K562 (cell line): ENCODE measurements around the gene SORCS1.

ENCODE experiments used
- CTCF ChIP-seq, 3 experiments: IDR thresholded peaks in 2 of 3; conservative IDR thresholded peaks in 1 of 3; 2 replicates each; pipeline ENCODE4 v1.5.1; 2011 to 2012; ENCODE audit warnings: low read length in 3 of 3, mild to moderate bottlenecking in 3 of 3, control low read depth in 2 of 3, improper control_type of control experiment in 1 of 3, inconsistent platforms in 1 of 3, low read depth in 1 of 3, mixed read lengths in 1 of 3, moderate library complexity in 1 of 3; ENCODE audit not compliant: insufficient read depth in 2 of 3
- E2F4 ChIP-seq: sonication (generic); formaldehyde crosslinking; IDR thresholded peaks from 2 replicates; pipeline ENCODE4 v1.8.0; 2022; ENCODE audit warnings: mild to moderate bottlenecking, low read depth, missing genetic modification reagents
- EHMT2 ChIP-seq: fragments of 450-650 bp; IDR thresholded peaks from 2 replicates; pipeline ENCODE4 v1.6.1; 2018; ENCODE audit warnings: antibody characterized with exemption
- EZH2 ChIP-seq: IDR thresholded peaks from 2 replicates; pipeline ENCODE4 v1.6.1; 2012; ENCODE audit warnings: low read depth, mild to moderate bottlenecking, inconsistent platforms, low read length, borderline replicate concordance
- FOXK1 ChIP-seq: sonication (generic); formaldehyde crosslinking; IDR thresholded peaks from 2 replicates; pipeline ENCODE4 v1.8.0; 2022; ENCODE audit warnings: missing genetic modification reagents, mild to moderate bottlenecking, borderline replicate concordance
- GABPA ChIP-seq: fragments of 200-800 bp; sonication (Bioruptor generic); conservative IDR thresholded peaks from 2 replicates; pipeline ENCODE4 v1.6.1; 2016; ENCODE audit warnings: low read depth, missing genetic modification characterization, missing compliant biosample characterization
- HMGN3 ChIP-seq: IDR thresholded peaks from 2 replicates; pipeline ENCODE4 v1.6.1; 2011; ENCODE audit warnings: borderline replicate concordance, low read depth, mild to moderate bottlenecking, mixed read lengths, low read length; ENCODE audit not compliant: insufficient read length; ENCODE audit errors: extremely low read depth
- MYC ChIP-seq, 2 experiments: fragments of 250-450 bp in 1 of 2; sonication (Bioruptor Pico) in 1 of 2; IDR thresholded peaks; 2 replicates each; pipeline versions ENCODE4 v1.5.1 to v1.6.1; 2012 to 2021; ENCODE audit warnings: low read depth in 2 of 2, borderline replicate concordance in 1 of 2, improper control_type of control experiment in 1 of 2, low read length in 1 of 2, mild to moderate bottlenecking in 1 of 2, moderate library complexity in 1 of 2
- RFX5 ChIP-seq: IDR thresholded peaks from 2 replicates; pipeline ENCODE4 v1.6.1; 2011; ENCODE audit warnings: low read depth, mild to moderate bottlenecking, improper control_type of control experiment, low read length
- TBP ChIP-seq: optimal IDR thresholded peaks from 2 replicates; pipeline ENCODE3; 2011; ENCODE audit warnings: low read depth, low read length, improper control_type of control experiment
- VEZF1 ChIP-seq: fragments of 200-800 bp; sonication (Bioruptor generic); IDR thresholded peaks from 2 replicates; pipeline ENCODE4 v1.6.1; 2017; ENCODE audit warnings: missing genetic modification characterization, missing compliant biosample characterization
- ZBTB17 ChIP-seq: fragments of 450-650 bp; formaldehyde crosslinking; IDR thresholded peaks from 2 replicates; pipeline ENCODE4 v1.4.0; 2020; ENCODE audit warnings: mild to moderate bottlenecking
- ZNF282 ChIP-seq: sonication (generic); formaldehyde crosslinking; IDR thresholded peaks from 2 replicates; pipeline ENCODE4 v1.8.1; 2023; ENCODE audit warnings: missing genetic modification reagents

- TF ChIP-seq ZNF282 (CRISPR knock-in tag) (no peak), TBP (no peak), FOXK1 (CRISPR knock-in tag) (no peak), ZBTB17 (CRISPR knock-in tag) (no peak), E2F4 (no peak), RFX5 (no peak), CTCF (IDR thresholded peaks at IDR 0.05 in 2 of 3, conservative IDR thresholded peaks at IDR 0.05 in 1 of 3; ENCODE audit: insufficient read depth in 2 of 3, low read depth in 1 of 3, low read length in 3 of 3) (no peak), GABPA (tag) (no peak), MYC (IDR thresholded peaks at IDR 0.05; ENCODE audit: low read depth, low read length) (no peak), MYC (CRISPR knock-in tag; IDR thresholded peaks at IDR 0.05; ENCODE audit: borderline replicate concordance, low read depth) (no peak), EHMT2 (no peak), HMGN3 (no peak), EZH2 (no peak), VEZF1 (CRISPR knock-in tag) (no peak)
Measured at GRCh38 chr10:106560925-106561640, 603.4 kb downstream of the SORCS1 start.
